ENCODE results near the gene PPM1M.
A peak's percentile ranks its signal among the peaks of the same experiment; 100 is the strongest.

PPM1M gene

DNA sequence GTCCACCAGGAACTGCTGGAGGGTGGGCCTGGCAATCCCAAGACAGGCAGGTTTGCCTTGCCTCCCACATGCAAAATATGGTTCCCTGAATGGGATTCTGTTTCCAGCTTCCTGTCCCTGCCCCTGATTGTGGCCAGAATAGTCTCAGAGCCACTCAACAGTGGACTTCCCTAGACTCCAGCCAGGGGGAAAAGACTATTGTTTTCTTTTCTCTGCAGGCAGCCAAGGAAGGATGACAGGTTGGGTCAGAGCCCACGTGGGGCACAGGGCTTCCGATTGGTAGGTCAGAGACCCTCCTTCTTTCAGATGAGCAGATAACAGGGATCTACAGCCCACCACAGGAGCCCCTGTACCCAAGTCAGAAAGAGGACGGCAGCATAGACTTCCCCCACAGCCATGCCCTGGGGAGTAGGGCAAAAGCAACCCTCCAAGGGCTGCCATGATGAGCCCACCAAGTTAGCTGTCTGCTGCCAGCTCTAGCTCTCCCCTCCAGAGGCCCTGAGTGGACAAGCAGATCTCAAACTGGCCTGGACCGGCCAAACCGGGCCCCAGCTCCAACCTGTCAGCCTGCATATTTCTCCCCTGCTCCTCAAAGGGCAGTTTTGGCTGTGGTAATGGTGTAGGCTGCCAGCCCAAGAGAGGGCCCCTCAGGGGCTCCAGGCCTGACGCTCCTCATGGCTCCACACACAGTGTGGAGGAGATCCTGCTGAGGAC is 26.5 kb upstream of the PPM1M start:
- in situ Hi-C loops (cut with MboI; ENCODE audit: low pct_unique_long_range_greater_than_20kb, low sequenced_read_pairs, unreplicated experiment), result no loop called here
- TF ChIP-seq, protein P1, sequence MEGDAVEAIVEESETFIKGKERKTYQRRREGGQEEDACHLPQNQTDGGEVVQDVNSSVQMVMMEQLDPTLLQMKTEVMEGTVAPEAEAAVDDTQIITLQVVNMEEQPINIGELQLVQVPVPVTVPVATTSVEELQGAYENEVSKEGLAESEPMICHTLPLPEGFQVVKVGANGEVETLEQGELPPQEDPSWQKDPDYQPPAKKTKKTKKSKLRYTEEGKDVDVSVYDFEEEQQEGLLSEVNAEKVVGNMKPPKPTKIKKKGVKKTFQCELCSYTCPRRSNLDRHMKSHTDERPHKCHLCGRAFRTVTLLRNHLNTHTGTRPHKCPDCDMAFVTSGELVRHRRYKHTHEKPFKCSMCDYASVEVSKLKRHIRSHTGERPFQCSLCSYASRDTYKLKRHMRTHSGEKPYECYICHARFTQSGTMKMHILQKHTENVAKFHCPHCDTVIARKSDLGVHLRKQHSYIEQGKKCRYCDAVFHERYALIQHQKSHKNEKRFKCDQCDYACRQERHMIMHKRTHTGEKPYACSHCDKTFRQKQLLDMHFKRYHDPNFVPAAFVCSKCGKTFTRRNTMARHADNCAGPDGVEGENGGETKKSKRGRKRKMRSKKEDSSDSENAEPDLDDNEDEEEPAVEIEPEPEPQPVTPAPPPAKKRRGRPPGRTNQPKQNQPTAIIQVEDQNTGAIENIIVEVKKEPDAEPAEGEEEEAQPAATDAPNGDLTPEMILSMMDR (IDR thresholded peaks at IDR 0.05; ENCODE audit: extremely low read depth, insufficient read depth, missing control alignments), result no peak
- no peak for DNase-seq (ENCODE audit: low spot score)

DNA sequence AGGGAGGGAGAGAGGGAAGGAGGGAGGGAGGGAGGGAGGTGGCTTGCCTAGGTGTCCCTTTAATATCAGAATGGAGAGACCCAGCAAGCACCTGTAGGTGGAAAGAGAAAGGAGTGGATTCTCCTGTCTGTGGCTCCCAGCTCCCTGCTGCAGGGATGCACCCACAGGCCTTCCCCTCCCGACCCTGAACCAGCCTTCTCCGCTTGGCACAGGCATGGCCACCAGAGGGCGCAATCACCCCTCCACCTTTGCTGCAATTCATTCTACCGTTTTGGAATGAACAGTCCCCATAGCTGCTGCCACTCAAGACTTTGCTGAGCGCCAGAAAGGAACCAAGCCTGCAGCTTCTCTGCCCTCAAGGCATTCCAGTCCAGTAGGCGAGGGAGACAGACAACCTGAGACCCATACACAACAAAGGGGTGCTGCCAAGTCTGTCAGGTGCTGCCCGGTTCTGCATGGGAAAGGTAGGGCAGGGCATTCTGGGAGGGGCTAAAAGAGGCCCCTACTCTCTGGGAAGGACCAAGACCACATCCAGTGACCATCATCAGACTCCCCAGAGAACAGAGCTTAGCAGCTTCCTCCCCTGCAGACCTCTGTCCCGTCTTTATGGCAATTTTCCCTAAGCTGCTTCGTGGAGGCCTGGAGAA is 25.1 kb upstream of the PPM1M start:
- TF ChIP-seq, protein P1 (IDR thresholded peaks at IDR 0.05; ENCODE audit: extremely low read depth, insufficient read depth, missing control alignments), result peak; percentile 97
- in situ Hi-C loops (cut with MboI; ENCODE audit: low pct_unique_long_range_greater_than_20kb, low sequenced_read_pairs, unreplicated experiment), result no loop called here
- DNase-seq (ENCODE audit: low spot score), result peak; percentile 89

DNA sequence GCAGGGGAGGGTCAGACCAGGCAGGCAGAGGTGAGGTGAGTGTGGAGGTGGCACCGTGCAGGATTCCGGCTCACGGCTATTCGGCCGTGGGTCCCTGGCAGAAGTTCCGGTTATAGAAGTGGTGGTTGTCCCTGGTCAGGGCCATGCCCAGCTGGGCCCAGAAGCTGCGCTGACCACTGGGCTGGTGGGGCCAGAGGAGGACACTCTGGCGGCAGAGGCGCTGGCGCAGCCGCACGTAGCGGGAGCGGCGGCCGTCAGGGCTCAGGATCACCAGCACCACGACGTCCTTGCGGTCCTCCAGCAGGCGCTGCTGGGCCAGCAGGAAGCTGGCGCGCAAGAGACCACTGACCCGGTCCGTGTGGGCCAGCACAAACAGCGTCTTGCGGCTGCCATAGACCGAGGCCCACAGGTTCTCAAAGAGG is 24.4 kb upstream of the PPM1M start:
- TF ChIP-seq, protein P1 (IDR thresholded peaks at IDR 0.05; ENCODE audit: extremely low read depth, insufficient read depth, missing control alignments), result no peak
- DNase-seq (ENCODE audit: low spot score), result no peak
- in situ Hi-C loops (cut with MboI; ENCODE audit: low pct_unique_long_range_greater_than_20kb, low sequenced_read_pairs, unreplicated experiment), result no loop called here

DNA sequence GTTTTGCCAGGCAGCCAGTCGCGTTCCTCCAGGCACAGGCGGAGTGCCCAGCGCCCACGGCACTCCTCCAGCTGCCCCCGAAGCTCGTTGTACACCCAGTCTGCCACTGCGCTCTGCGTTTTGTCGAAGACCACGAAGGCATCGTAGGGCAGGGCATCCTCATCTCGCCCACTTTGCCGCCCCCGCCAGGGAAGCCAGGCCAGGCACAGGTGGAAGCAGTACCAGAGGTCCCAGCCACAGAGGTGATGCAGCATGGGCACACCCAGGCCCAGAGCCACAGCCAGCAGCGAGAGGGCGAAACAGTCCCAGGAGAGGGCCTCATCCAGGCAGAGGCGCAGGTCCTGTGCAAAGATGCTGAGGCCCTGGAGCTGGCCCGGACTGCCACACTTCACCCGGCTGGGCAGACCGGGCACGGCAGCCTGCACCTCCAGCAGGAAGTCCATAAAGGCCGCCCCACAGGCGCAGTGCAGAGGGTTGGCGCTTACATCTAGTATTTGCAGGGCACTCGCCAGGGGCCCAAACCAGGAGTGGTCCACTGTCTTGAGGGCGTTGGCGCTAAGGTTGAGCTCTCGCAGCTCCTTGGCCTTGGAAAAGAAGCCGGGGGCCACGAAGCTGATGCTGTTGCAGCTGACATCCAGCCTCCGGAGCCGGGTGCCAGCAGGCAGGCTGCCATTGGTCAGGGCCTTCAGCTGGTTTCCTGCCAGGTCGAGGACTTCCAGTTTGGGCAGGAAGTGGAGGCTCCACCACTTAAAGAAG is 23.8 kb upstream of the PPM1M start:
- in situ Hi-C loops (cut with MboI; ENCODE audit: low pct_unique_long_range_greater_than_20kb, low sequenced_read_pairs, unreplicated experiment), result no loop called here
- TF ChIP-seq, protein P1 (IDR thresholded peaks at IDR 0.05; ENCODE audit: extremely low read depth, insufficient read depth, missing control alignments), result no peak
- DNase-seq (ENCODE audit: low spot score), result no peak

DNA sequence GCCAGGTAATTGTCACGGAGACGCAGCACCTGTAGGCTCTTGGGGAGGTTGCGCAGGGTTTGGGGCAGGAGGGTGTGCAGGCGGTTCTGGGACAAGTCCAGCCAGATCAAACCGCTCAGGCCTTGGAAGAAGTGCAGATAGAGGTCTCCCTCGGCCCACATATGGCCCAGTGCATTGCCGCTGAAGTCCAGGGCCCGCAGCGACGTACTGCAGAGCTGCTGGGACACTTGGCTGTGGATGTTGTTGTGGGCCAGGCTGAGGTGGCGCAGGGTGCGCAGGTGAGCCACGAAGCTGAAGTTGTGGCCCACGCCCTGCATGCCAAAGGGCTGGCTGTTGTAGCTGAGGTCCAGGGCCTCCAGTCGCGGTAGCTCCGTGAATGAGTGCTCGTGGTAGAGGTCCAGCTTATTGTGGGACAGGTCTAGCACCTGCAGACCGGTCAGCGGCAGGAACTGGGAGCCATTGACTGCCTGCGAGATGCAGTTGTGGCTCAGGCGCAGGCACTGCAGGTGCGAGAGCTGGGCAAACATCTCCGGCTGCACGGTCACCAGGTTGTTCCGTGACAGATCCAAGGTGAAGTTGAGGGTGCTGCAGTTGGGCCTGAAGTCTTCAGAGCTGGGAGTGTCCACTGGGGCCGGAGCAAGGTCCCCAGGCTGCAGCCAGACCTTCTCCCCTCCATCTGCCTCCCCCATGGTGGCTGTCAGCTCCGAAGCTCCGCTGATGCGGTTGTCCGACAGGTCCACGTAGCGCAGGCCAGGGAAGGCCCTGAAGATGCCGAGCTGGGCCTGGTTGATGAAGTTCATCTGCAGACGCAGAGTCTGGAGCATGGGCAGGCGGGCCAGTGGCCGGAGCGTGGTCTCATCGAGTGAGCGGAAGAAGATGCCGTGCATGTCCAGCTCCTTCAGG is 23.0 kb upstream of the PPM1M start:
- no peak for DNase-seq (ENCODE audit: low spot score)
- TF ChIP-seq, protein P1 (IDR thresholded peaks at IDR 0.05; ENCODE audit: extremely low read depth, insufficient read depth, missing control alignments), result no peak
- in situ Hi-C loops (cut with MboI; ENCODE audit: low pct_unique_long_range_greater_than_20kb, low sequenced_read_pairs, unreplicated experiment), result no loop called here
